ENCODE measurements around the gene INIP. TPM values are rescaled to one million over a fixed set of nuclear protein-coding genes. Genes with fewer than 3 reads are reported as not detected.

The INIP gene
- total and polyA plus RNA-seq, 2 of the 13 experiments (the other 11 are each of a cell fraction or from before 2014, with no cell fraction given) = 13.6 to 28.6 TPM

- TF ChIP-seq TRAFD1 (CRISPR knock-in tag; IDR thresholded peaks at IDR 0.05; ENCODE audit: borderline replicate concordance) = no peak
- TF ChIP-seq ZNF800 (CRISPR knock-in tag; IDR thresholded peaks at IDR 0.05) = no peak
Observed at GRCh38 chr9:112654282-112654681, 63.6 kb downstream of the INIP start (continued).

GRCh38 chr9:112648624-112649023 lies 69.3 kb downstream of the INIP start:
- FAIRE-seq = no peak
- 97% methylated on average over 1 of the region's 1 CpG for WGBS (ENCODE audit: low lambda C conversion rate)
- intact Hi-C loops (cut with micrococcal nuclease; ENCODE audit: unreplicated experiment) = no loop called here

More at GRCh38 chr9:112648624-112649023, 69.3 kb downstream of the INIP start:
- Histone ChIP-seq H2AFZ (ENCODE audit: low read length) (no peak overlapping the region), H3K79me2 (ENCODE audit: insufficient read depth, low read length) (no peaks in the 10 kb centered on the region), H3K9me3 (ENCODE audit: low read length) (no peaks in the 10 kb centered on the region), H3K27me3 (ENCODE audit: control insufficient read depth in 1 of 2, insufficient read depth in 2 of 2, low read length in 2 of 2) (no peaks in the 10 kb centered on the region), H3K4me3 (replicated peaks in 1 of 3; ENCODE audit: insufficient read depth in 1 of 3, low read depth in 2 of 3, low read length in 3 of 3) (no peak overlapping the region), H3K4me1 (ENCODE audit: insufficient read depth, low read length) (no peaks in the 10 kb centered on the region), H4K20me1 (ENCODE audit: insufficient read depth, low read length) (no peaks in the 10 kb centered on the region), H3K9ac (ENCODE audit: insufficient read depth, low read depth, low read length) (no peak overlapping the region), H3K4me2 (ENCODE audit: low read depth, low read length) (no peak overlapping the region), H3K36me3 (replicated peaks in 1 of 2; ENCODE audit: control insufficient read depth in 1 of 2, insufficient read depth in 2 of 2, low read length in 2 of 2) (peaks cover 0 to 20% of the 10 kb centered on the region in 2 experiments; a peak in 3 of 5 replicates), H3K27ac (ENCODE audit: extremely low read length, insufficient read depth, low read length) (no peak overlapping the region)
- POLR2A ChIA-PET = no interaction called here
- CTCF ChIA-PET (ENCODE audit: low intra/inter-chr PET ratio, low total read pairs) = no interaction called here
- in situ Hi-C loops (cut with HindIII; ENCODE audit: extremely low pct_ligation_motif_present, low pct_unique_long_range_greater_than_20kb) = no loop called here
- no peak for DNase-seq (ENCODE audit: low spot score)
- BruUV-seq (replicated peaks) = no TSS peak
- TF ChIP-seq ZNF547 (CRISPR knock-in tag; IDR thresholded peaks at IDR 0.05) (no peak), TEF (CRISPR knock-in tag; IDR thresholded peaks at IDR 0.05) (no peak), FOXA3 (CRISPR knock-in tag; IDR thresholded peaks at IDR 0.05) (no peak), ZNF251 (CRISPR knock-in tag; IDR thresholded peaks at IDR 0.05) (no peak), CEBPB (IDR thresholded peaks at IDR 0.05; ENCODE audit: borderline replicate concordance, low read depth, low read length) (no peak)
- no peak for ATAC-seq
